GM23338 (cell line): ENCODE measurements around the gene OR2V2. TPM values are rescaled to one million over a fixed set of nuclear protein-coding genes. Genes with fewer than 3 reads are reported as not detected.
"Not testable (repeated sequence)": the region's sequence is repeated elsewhere in the genome, so short reads cannot be mapped to it uniquely, and the experiment has no call there.

Experiments used
- ATAC-seq: fragments of 200-7000 bp; cut with Tn5 transposase; 3 replicates; pipeline ENCODE4 v1.9.1; 2020
- DNase-seq: peaks from one replicate; pipeline ENCODE4 v3.0.0-alpha.2; 2015; ENCODE audit warnings: low spot score
- H2AFZ ChIP-seq: fragments of 200-600 bp; sonication (generic); 2 replicates; pipeline ENCODE4 v1.8.0; 2016; ENCODE audit warnings: antibody characterized with exemption, mild to moderate bottlenecking, moderate library complexity
- H3F3A ChIP-seq: fragments of 200-600 bp; sonication (generic); replicated peaks from 2 replicates; pipeline ENCODE4 v1.8.0; 2017; ENCODE audit warnings: antibody characterized with exemption, mixed run types, low read depth
- H3K27ac ChIP-seq: fragments of 200-600 bp; sonication (generic); 2 replicates; pipeline ENCODE4 v1.6.1; 2016; ENCODE audit warnings: low read depth
- H3K27me3 ChIP-seq: fragments of 200-600 bp; sonication (generic); 2 replicates; pipeline ENCODE4 v1.8.0; 2016; ENCODE audit warnings: mild to moderate bottlenecking, mixed run types, moderate library complexity; ENCODE audit not compliant: insufficient read depth
- H3K36me3 ChIP-seq: fragments of 200-600 bp; sonication (generic); 2 replicates; pipeline ENCODE4 v1.8.0; 2016; ENCODE audit warnings: mild to moderate bottlenecking; ENCODE audit not compliant: insufficient read depth
- H3K4me1 ChIP-seq: fragments of 200-600 bp; sonication (generic); 2 replicates; pipeline ENCODE4 v1.8.0; 2016; ENCODE audit warnings: mild to moderate bottlenecking, moderate library complexity; ENCODE audit not compliant: insufficient read depth
- H3K4me2 ChIP-seq: fragments of 200-600 bp; sonication (generic); 2 replicates; pipeline ENCODE4 v1.7.1; 2017; ENCODE audit warnings: mixed run types
- H3K4me3 ChIP-seq: fragments of 200-600 bp; sonication (generic); 2 replicates; pipeline ENCODE4 v1.6.1; 2016; ENCODE audit warnings: mixed run types
- H3K79me2 ChIP-seq: fragments of 200-600 bp; sonication (generic); replicated peaks from 2 replicates; pipeline ENCODE4 v1.8.0; 2017; ENCODE audit warnings: mild to moderate bottlenecking; ENCODE audit not compliant: insufficient read depth
- H3K9me2 ChIP-seq: fragments of 200-600 bp; sonication (generic); 2 replicates; pipeline ENCODE4 v1.8.0; 2017; ENCODE audit not compliant: insufficient read depth
- H4K20me1 ChIP-seq: fragments of 200-600 bp; sonication (generic); replicated peaks from 2 replicates; pipeline ENCODE4 v1.8.0; 2017; ENCODE audit warnings: mild to moderate bottlenecking; ENCODE audit not compliant: insufficient read depth
- H3K27ac Mint-ChIP-seq: 2 replicates; pipeline ENCODE4 v1.8.0; 2020; ENCODE audit warnings: inconsistent platforms, mild to moderate bottlenecking, moderate library complexity, mixed read lengths
- H3K27me3 Mint-ChIP-seq: 3 replicates; pipeline ENCODE4 v1.8.0; 2022; ENCODE audit warnings: low read depth, mild to moderate bottlenecking, moderate library complexity, mixed read lengths, inconsistent platforms; ENCODE audit not compliant: insufficient read depth, poor library complexity
- H3K36me3 Mint-ChIP-seq: 3 replicates; pipeline ENCODE4 v1.8.0; 2021; ENCODE audit warnings: low read depth, mild to moderate bottlenecking, inconsistent platforms, moderate library complexity, mixed read lengths
- H3K4me1 Mint-ChIP-seq: 3 replicates; pipeline ENCODE4 v1.8.0; 2020; ENCODE audit warnings: mild to moderate bottlenecking, inconsistent platforms, mixed read lengths
- H3K4me3 Mint-ChIP-seq: 3 replicates; pipeline ENCODE4 v1.8.0; 2021; ENCODE audit warnings: moderate library complexity, mild to moderate bottlenecking, inconsistent platforms, mixed read lengths
- H3K9me3 Mint-ChIP-seq: 3 replicates; pipeline ENCODE4 v1.8.0; 2020; ENCODE audit warnings: moderate library complexity, mild to moderate bottlenecking, inconsistent platforms, mixed read lengths
- CREB1 ChIP-seq: fragments of 250-450 bp; sonication (Bioruptor Pico); IDR thresholded peaks from 2 replicates; pipeline ENCODE4 v1.5.0; 2020; ENCODE audit warnings: low read depth, mild to moderate bottlenecking, moderate library complexity
- CTCF ChIP-seq, 2 experiments: fragments of 200-600 bp in 1 of 2; sonication (generic) in 1 of 2; conservative IDR thresholded peaks; 2 replicates each; pipeline versions ENCODE4 v1.5.1 to v1.6.1; 2016 to 2017; ENCODE audit warnings: antibody characterized with exemption in 2 of 2, low read depth in 2 of 2, mild to moderate bottlenecking in 2 of 2, moderate library complexity in 1 of 2
- EZH2 ChIP-seq: fragments of 200-600 bp; sonication (generic); IDR thresholded peaks from one replicate; pipeline ENCODE4 v1.8.0; 2017; ENCODE audit warnings: antibody characterized with exemption, mild to moderate bottlenecking, low read depth; ENCODE audit not compliant: unreplicated experiment
- NANOG ChIP-seq: IDR thresholded peaks from 2 replicates; pipeline ENCODE4 v1.6.1; 2016; ENCODE audit warnings: antibody characterized with exemption, borderline replicate concordance
- REST ChIP-seq: IDR thresholded peaks from one replicate; pipeline ENCODE4 v1.6.1; 2018; ENCODE audit warnings: antibody characterized with exemption; ENCODE audit not compliant: unreplicated experiment
- STAT1 ChIP-seq: IDR thresholded peaks from one replicate; pipeline ENCODE4 v1.6.1; 2016; ENCODE audit warnings: antibody characterized with exemption; ENCODE audit not compliant: unreplicated experiment
- ZNF331 ChIP-seq: fragments of 250-450 bp; sonication (Bioruptor Pico); IDR thresholded peaks from 2 replicates; pipeline ENCODE4 v1.5.0; 2020; ENCODE audit warnings: low read depth, mild to moderate bottlenecking, moderate library complexity
- ZNF462 ChIP-seq: fragments of 250-450 bp; sonication (Bioruptor Pico); IDR thresholded peaks from 2 replicates; pipeline ENCODE4 v1.5.0; 2020; ENCODE audit warnings: mild to moderate bottlenecking, moderate library complexity
- polyA plus RNA-seq: library from polyadenylated mRNA; unstranded; fragments of >200 nt; fragmentation: Nextera tagmentation; extraction: Ambion mirVana; gene quantifications from 2 replicates; pipeline ENCODE4 v1.2.1, GENCODE V29; 2016
- total RNA-seq: library from RNA; depleted of rRNA; stranded (reverse); fragments of >200 nt; shearing (Covaris generic); gene quantifications from 2 replicates; pipeline ENCODE4 v1.2.3, GENCODE V29; 2014

The OR2V2 gene
- total and polyA plus RNA-seq, 2 experiments from 2014 or later: not detected

DNA sequence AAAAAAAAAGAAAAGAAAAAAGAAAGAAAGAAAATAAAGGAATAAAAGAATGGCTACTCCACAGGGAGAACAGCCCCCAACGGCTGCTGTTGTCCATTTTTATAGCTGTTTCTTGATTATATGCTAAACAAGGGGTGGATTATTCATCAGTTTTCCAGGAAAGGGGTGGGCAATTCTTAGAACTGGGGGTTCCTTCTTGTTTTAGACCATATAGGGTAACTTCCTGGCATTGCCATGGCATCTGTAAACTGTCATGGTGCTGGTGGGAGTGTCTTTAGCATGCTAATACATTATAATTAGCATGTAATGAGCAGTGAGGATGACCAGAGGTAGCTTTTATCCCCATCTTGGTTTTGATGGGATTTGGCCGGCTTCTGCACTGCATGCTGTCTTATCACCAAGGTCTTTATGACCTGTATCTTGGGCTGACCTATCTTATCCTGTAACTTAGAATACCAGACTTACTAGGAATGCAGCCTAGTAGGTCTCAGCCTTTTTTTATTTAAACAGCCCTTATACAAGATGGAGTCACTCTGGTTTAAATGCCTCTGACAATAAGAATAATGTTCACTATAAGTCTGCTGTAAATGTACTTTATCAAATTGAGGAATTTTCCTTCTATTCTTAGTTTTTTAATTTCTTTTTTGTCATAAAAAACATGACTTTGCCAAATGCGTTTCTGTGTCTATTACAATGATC is 29.0 kb downstream of the OR2V2 start:
- Mint-ChIP-seq H3K4me3 (no peak overlapping the region), H3K9me3 (peaks cover 11% of the 10 kb centered on the region; the same call in 2 of the 3 replicates), H3K27me3 (peaks cover 35% of the 10 kb centered on the region), H3K36me3 (no peaks in the 10 kb centered on the region; the same call in 2 of the 3 replicates), H3K27ac (no peak overlapping the region), H3K4me1 (peaks cover 5% of the 10 kb centered on the region; the same call in 2 of the 3 replicates)
- H3K4me1 ChIP-seq: no peaks in the 10 kb centered on the region; the same call in 1 of the 2 replicates
- no peaks in the 10 kb centered on the region for H4K20me1 ChIP-seq
- H3K9me2 ChIP-seq: no peaks in the 10 kb centered on the region
- no peak overlapping the region for H3K4me3 ChIP-seq
- ATAC-seq (no peak), DNase-seq (no peak)
- no peaks in the 10 kb centered on the region; the same call in 1 of the 2 replicates for H3F3A ChIP-seq
- H3K27me3 ChIP-seq: peaks cover 19% of the 10 kb centered on the region
- H3K27ac ChIP-seq: no peak overlapping the region
- H3K36me3 ChIP-seq: no peaks in the 10 kb centered on the region
- TF ChIP-seq REST: no peak
- no peak for TF ChIP-seq ZNF331
- no peak for TF ChIP-seq NANOG
- no peak for TF ChIP-seq CREB1 (CRISPR knock-in tag)
- no peak for TF ChIP-seq STAT1
- no peak for TF ChIP-seq CTCF (conservative IDR thresholded peaks at IDR 0.05; ENCODE audit: low read depth in 2 of 2)
- TF ChIP-seq ZNF462: no peak
- no peak for TF ChIP-seq EZH2
- H2AFZ ChIP-seq: no peak overlapping the region
- no peak overlapping the region for H3K4me2 ChIP-seq
- no peaks in the 10 kb centered on the region for H3K79me2 ChIP-seq

DNA sequence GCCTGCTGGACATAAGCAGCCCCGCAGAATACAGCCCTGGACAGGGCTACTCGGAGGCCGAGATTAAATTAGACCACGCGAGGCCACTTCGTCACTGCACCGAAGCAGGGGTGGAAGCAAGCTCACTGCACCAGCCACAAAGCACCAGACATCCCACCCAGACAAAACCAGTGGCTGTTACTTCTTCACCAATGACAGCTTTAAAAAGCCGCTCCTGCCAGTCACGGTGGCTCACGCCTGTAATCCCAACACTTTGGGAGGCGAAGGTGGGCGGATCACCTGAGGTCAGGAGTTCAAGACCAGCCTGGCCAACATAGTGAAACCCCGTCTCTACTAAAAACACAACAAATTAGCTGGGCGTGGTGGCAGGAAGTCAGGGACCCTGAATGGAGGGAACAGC is 30.2 kb downstream of the OR2V2 start:
- not testable (repeated sequence) for H3K36me3 ChIP-seq, H3K27ac ChIP-seq, H3K4me3 ChIP-seq, DNase-seq, H3K4me1 ChIP-seq, H4K20me1 ChIP-seq, H3K27me3 ChIP-seq, H3K36me3 Mint-ChIP-seq, H3K9me2 ChIP-seq, H3F3A ChIP-seq, H3K27ac Mint-ChIP-seq, H3K4me1 Mint-ChIP-seq, H3K4me2 ChIP-seq, H3K79me2 ChIP-seq, ATAC-seq, H2AFZ ChIP-seq, H3K4me3 Mint-ChIP-seq
- peaks cover 28% of the 10 kb centered on the region for H3K27me3 Mint-ChIP-seq
- peaks cover 18% of the 10 kb centered on the region for H3K9me3 Mint-ChIP-seq
